ENCODE measurements around the gene BACE1. TPM values are rescaled to one million over a fixed set of nuclear protein-coding genes. Genes with fewer than 3 reads are reported as not detected.
A peak's percentile ranks its signal among the peaks of the same experiment; 100 is the strongest.
"Not testable (repeated sequence)": the region's sequence is repeated elsewhere in the genome, so short reads cannot be mapped to it uniquely, and the experiment has no call there.

Gene BACE1
- total and polyA plus RNA-seq, 2 experiments from 2014 or later, result 15.0 to 40.5 TPM

- DNase-seq, result no peak
- H4K20me1 ChIP-seq (ENCODE audit: insufficient read depth), result no peaks in the 10 kb centered on the region
- H3K9me3 ChIP-seq (ENCODE audit: low read depth), result no peaks in the 10 kb centered on the region
- WGBS, 2 experiments (ENCODE audit: low coverage in 1 of 2, low lambda C conversion rate in 2 of 2, missing lambda C conversion rate in 2 of 2), result 98% methylated on average over 4 of the region's 4 CpGs
- in situ Hi-C loops (cut with MboI), result no loop called here
- H2AFZ ChIP-seq, result no peak overlapping the region
- TF ChIP-seq EZH2 (IDR thresholded peaks at IDR 0.05; ENCODE audit: insufficient read depth, poor library complexity, severe bottlenecking) (no peak), EZH2phosphoT487 (IDR thresholded peaks at IDR 0.05; ENCODE audit: insufficient read depth, low read depth) (no peak)
- H3K4me2 ChIP-seq (ENCODE audit: unreplicated experiment), result no peak overlapping the region
- H3K9me2 ChIP-seq (ENCODE audit: insufficient read depth), result no peaks in the 10 kb centered on the region
- peaks cover 5% of the 10 kb centered on the region; the same call in 1 of the 2 replicates for H3K36me3 ChIP-seq (ENCODE audit: low read depth)
- no peak overlapping the region for H3K4me3 ChIP-seq
- peaks cover 18% of the 10 kb centered on the region for H3K4me1 ChIP-seq (ENCODE audit: insufficient read depth)
- H3K27me3 ChIP-seq (replicated peaks; ENCODE audit: insufficient read depth), result no peaks in the 10 kb centered on the region
- H3K27ac ChIP-seq, result no peak overlapping the region
- H3K9ac ChIP-seq, result no peak overlapping the region
- H3K79me2 ChIP-seq (ENCODE audit: insufficient read depth), result no peaks in the 10 kb centered on the region
- peaks cover 7% of the 10 kb centered on the region for H3F3A ChIP-seq (ENCODE audit: insufficient read depth)
These were observed 44.8 kb downstream of the BACE1 start for GRCh38 chr11:117271208-117271607.

DNA sequence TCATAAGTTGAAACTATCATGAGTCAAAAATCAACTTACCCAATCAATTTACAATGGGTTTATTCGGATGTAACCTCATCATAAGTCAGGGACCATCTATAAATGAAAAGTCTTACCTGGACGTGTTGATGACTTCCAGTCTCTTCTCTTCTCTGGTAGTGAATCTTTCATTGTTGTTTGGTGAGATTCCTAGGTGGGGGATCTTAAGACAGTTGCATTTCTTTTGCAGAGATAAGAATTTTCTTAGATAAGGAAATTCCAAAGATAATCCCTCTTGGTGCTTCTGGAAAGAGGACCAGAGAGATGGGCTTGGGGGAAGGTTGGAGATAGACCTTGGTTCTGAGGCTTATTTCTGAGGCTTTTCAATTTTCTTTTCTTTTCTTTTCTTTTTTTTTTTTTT, 46.2 kb downstream of the BACE1 start:
- H3K9me3 ChIP-seq (ENCODE audit: low read depth), result no peaks in the 10 kb centered on the region
- no peak overlapping the region for H3K9ac ChIP-seq
- H3F3A ChIP-seq (ENCODE audit: insufficient read depth), result peaks cover 7% of the 10 kb centered on the region
- no peak overlapping the region for H3K27ac ChIP-seq
- H3K9me2 ChIP-seq (ENCODE audit: insufficient read depth), result no peaks in the 10 kb centered on the region
- no peak overlapping the region for H3K4me2 ChIP-seq (ENCODE audit: unreplicated experiment)
- peaks cover 5% of the 10 kb centered on the region; the same call in 1 of the 2 replicates for H3K36me3 ChIP-seq (ENCODE audit: low read depth)
- no peaks in the 10 kb centered on the region for H3K27me3 ChIP-seq (replicated peaks; ENCODE audit: insufficient read depth)
- H4K20me1 ChIP-seq (ENCODE audit: insufficient read depth), result no peaks in the 10 kb centered on the region
- 93 to 95% methylated on average over 2 of the region's 2 CpGs for WGBS, 2 experiments (ENCODE audit: low coverage in 1 of 2, low lambda C conversion rate in 2 of 2, missing lambda C conversion rate in 2 of 2)
- no peaks in the 10 kb centered on the region for H3K79me2 ChIP-seq (ENCODE audit: insufficient read depth)
- in situ Hi-C loops (cut with MboI), result no loop called here
- no peak for DNase-seq
- peaks cover 8% of the 10 kb centered on the region for H3K4me1 ChIP-seq (ENCODE audit: insufficient read depth)
- no peak overlapping the region for H2AFZ ChIP-seq
- TF ChIP-seq EZH2 (IDR thresholded peaks at IDR 0.05; ENCODE audit: insufficient read depth, poor library complexity, severe bottlenecking), result no peak
- H3K4me3 ChIP-seq, result no peak overlapping the region

GRCh38 chr11:117265745-117266144, 50.3 kb downstream of the BACE1 start:
- no peaks in the 10 kb centered on the region for H3K9me2 ChIP-seq (ENCODE audit: insufficient read depth)
- TF ChIP-seq EZH2 (IDR thresholded peaks at IDR 0.05; ENCODE audit: insufficient read depth, poor library complexity, severe bottlenecking), result no peak
- TF ChIP-seq EZH2phosphoT487 (IDR thresholded peaks at IDR 0.05; ENCODE audit: insufficient read depth, low read depth), result no peak
- no peaks in the 10 kb centered on the region for H3F3A ChIP-seq (ENCODE audit: insufficient read depth)
- H3K27me3 ChIP-seq (replicated peaks; ENCODE audit: insufficient read depth), result no peaks in the 10 kb centered on the region
- H3K4me1 ChIP-seq (ENCODE audit: insufficient read depth), result no peaks in the 10 kb centered on the region
- H2AFZ ChIP-seq, result no peak overlapping the region
- H3K4me3 ChIP-seq, result no peak overlapping the region
- H4K20me1 ChIP-seq (ENCODE audit: insufficient read depth), result no peaks in the 10 kb centered on the region
- in situ Hi-C loops (cut with MboI), result no loop called here
- no peak overlapping the region for H3K9ac ChIP-seq
- H3K4me2 ChIP-seq (ENCODE audit: unreplicated experiment), result no peak overlapping the region
- DNase-seq, result no peak
- no peaks in the 10 kb centered on the region for H3K79me2 ChIP-seq (ENCODE audit: insufficient read depth)
- whole genome bisulfite sequencing, 2 experiments (ENCODE audit: low coverage in 1 of 2, low lambda C conversion rate in 2 of 2, missing lambda C conversion rate in 2 of 2), result 98% methylated on average over 2 of the region's 2 CpGs
- no peaks in the 10 kb centered on the region for H3K9me3 ChIP-seq (ENCODE audit: low read depth)
- H3K27ac ChIP-seq, result no peak overlapping the region
- 0 out of 2 replicates have a peak, but pooled peaks cover 4% of the 10 kb centered on the region for H3K36me3 ChIP-seq (ENCODE audit: low read depth)

DNA sequence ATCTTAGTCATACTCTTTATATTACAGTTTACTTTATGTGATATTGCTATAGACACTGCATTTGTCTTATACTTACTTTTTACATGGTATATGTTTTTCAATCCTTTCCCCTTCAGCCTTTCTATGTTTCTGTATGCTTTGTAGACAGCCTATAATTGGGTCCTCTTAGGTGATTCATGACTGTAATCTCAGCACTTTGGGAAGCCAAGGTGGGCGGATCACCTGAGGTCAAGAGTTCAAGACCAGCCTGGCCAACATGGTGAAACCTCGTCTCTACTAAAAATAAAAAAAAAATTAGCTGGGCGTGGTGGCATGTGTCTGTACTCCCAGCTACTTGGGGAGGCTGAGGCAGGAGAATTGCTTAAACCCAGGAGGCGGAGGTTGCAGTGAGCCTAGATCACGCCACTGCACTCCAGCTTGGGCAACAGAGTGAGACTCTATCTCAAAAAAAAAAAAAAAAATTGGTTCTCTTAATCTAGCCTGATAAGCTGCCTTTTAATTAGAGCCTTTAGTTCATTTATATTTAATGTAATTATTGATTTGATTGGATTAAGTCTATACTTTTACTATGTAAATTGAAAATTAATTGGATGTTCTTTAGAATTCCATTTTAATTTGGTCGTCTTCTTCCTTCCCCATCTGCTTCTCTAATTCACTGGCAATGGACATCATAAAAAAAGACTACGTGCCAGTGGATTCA, 51.3 kb downstream of the BACE1 start:
- H3K36me3 ChIP-seq (ENCODE audit: low read depth); in situ Hi-C loops (cut with MboI); H3K4me2 ChIP-seq (ENCODE audit: unreplicated experiment); H2AFZ ChIP-seq; H3K79me2 ChIP-seq (ENCODE audit: insufficient read depth); H3K27ac ChIP-seq; H3F3A ChIP-seq (ENCODE audit: insufficient read depth); H4K20me1 ChIP-seq (ENCODE audit: insufficient read depth); DNase-seq; H3K9me3 ChIP-seq (ENCODE audit: low read depth); H3K4me3 ChIP-seq; H3K9me2 ChIP-seq (ENCODE audit: insufficient read depth); H3K4me1 ChIP-seq (ENCODE audit: insufficient read depth); H3K9ac ChIP-seq; H3K27me3 ChIP-seq (replicated peaks; ENCODE audit: insufficient read depth): not testable (repeated sequence)
- 93 to 95% methylated on average over 7 of the region's 7 CpGs for WGBS, 2 experiments (ENCODE audit: low coverage in 1 of 2, low lambda C conversion rate in 2 of 2, missing lambda C conversion rate in 2 of 2)

DNA sequence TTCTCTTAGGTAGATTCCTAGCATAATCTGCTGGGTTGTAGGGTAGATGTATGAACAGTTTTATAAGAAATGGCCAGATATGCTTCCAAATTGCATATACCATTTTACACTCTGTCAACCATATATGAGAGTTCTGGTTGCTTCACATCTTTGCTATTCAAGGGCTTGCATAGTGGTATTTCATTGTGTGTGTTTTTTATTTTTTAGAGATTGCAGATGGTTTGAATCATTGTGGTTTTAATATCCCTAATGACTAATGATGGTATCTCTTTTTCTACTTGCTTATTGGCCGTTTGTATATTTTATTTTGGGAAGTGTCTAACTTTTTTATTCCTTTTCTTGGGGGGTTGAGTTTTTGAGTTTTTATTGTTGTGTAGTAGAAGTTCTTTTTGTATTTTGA, 56.6 kb downstream of the BACE1 start:
- peak; percentile 85 for DNase-seq
- Histone ChIP-seq H3K4me2 (ENCODE audit: unreplicated experiment) (peak overlapping the region; percentile 47), H2AFZ (no peak overlapping the region), H4K20me1 (ENCODE audit: insufficient read depth) (no peaks in the 10 kb centered on the region), H3K36me3 (ENCODE audit: low read depth) (0 out of 2 replicates have a peak, but pooled peaks cover 4% of the 10 kb centered on the region), H3K79me2 (ENCODE audit: insufficient read depth) (no peaks in the 10 kb centered on the region), H3K9me2 (ENCODE audit: insufficient read depth) (no peaks in the 10 kb centered on the region), H3K4me1 (ENCODE audit: insufficient read depth) (peaks cover 27% of the 10 kb centered on the region), H3K27ac (peak overlapping the region; percentile 54), H3F3A (ENCODE audit: insufficient read depth) (peaks cover 23% of the 10 kb centered on the region), H3K9ac (no peak overlapping the region), H3K27me3 (replicated peaks; ENCODE audit: insufficient read depth) (no peaks in the 10 kb centered on the region), H3K9me3 (ENCODE audit: low read depth) (no peaks in the 10 kb centered on the region), H3K4me3 (0 out of 2 replicates have a peak overlapping the region, but pooled peaks have one; percentile 26)
- in situ Hi-C loops (cut with MboI), result no loop called here
- TF ChIP-seq EZH2phosphoT487 (IDR thresholded peaks at IDR 0.05; ENCODE audit: insufficient read depth, low read depth), result 0 out of 2 replicates have a peak, but pooled peaks have one; percentile 20
- TF ChIP-seq EZH2 (IDR thresholded peaks at IDR 0.05; ENCODE audit: insufficient read depth, poor library complexity, severe bottlenecking), result no peak
- WGBS, 2 experiments (ENCODE audit: low coverage in 1 of 2, low lambda C conversion rate in 2 of 2, missing lambda C conversion rate in 2 of 2), result 3 to 5% methylated on average over 1 of the region's 1 CpG
